Keratinocyte (primary cell): ENCODE data around the gene RPL26. TPM values are rescaled to one million over a fixed set of nuclear protein-coding genes. Genes with fewer than 3 reads are reported as not detected.

Experiments
- DNase-seq: peaks from one replicate; pipeline ENCODE4 v3.0.0-alpha.2; 2011; ENCODE audit warnings: low read depth, missing footprints, low spot score
- FAIRE-seq: peaks from 2 replicates; lab custom pipeline; 2011; peaks lifted over from hg19 to GRCh38; lab: Jason Lieb, UNC
- H2AFZ ChIP-seq: 2 replicates; pipeline ENCODE4 v1.6.0; 2012; ENCODE audit warnings: low read length, control low read depth, inconsistent platforms; ENCODE audit not compliant: control insufficient read depth
- H3K27ac ChIP-seq: 2 replicates; pipeline ENCODE4 v1.5.1; 2011; ENCODE audit warnings: low read length; ENCODE audit not compliant: control insufficient read depth, insufficient read depth
- H3K27me3 ChIP-seq: 3 replicates; pipeline ENCODE4 v1.6.0; 2011; ENCODE audit warnings: low read length; ENCODE audit not compliant: control insufficient read depth, insufficient read depth; ENCODE audit errors: extremely low read depth
- H3K36me3 ChIP-seq, 2 experiments: 2 replicates in 1 of 2; 3 replicates in 1 of 2; pipeline ENCODE4 v1.5.1; 2011; ENCODE audit warnings: low read length in 2 of 2, mild to moderate bottlenecking in 1 of 2; ENCODE audit not compliant: control insufficient read depth in 2 of 2, insufficient read depth in 2 of 2; ENCODE audit errors: extremely low read depth in 1 of 2
- H3K4me1 ChIP-seq: 3 replicates; pipeline ENCODE4 v1.5.1; 2011; ENCODE audit warnings: low read length; ENCODE audit not compliant: control insufficient read depth, insufficient read depth; ENCODE audit errors: extremely low read depth
- H3K4me2 ChIP-seq: 3 replicates; pipeline ENCODE4 v1.6.0; 2011; ENCODE audit warnings: low read depth, low read length; ENCODE audit not compliant: control insufficient read depth, insufficient read depth; ENCODE audit errors: extremely low read depth
- H3K4me3 ChIP-seq, 3 experiments: fragments of 200-600 bp in 1 of 3; sonication (generic) in 1 of 3; 2 replicates in 2 of 3; 3 replicates in 1 of 3; pipeline ENCODE4 v1.5.1; 2011 to 2016; ENCODE audit warnings: low read length in 3 of 3, mild to moderate bottlenecking in 3 of 3, control low read depth in 2 of 3, inconsistent platforms in 1 of 3, low read depth in 1 of 3, mixed read lengths in 1 of 3, mixed run types in 1 of 3, moderate library complexity in 1 of 3; ENCODE audit not compliant: control insufficient read depth in 2 of 3, insufficient read depth in 2 of 3; ENCODE audit errors: extremely low read depth in 1 of 3
- H3K79me2 ChIP-seq: 2 replicates; pipeline ENCODE4 v1.6.0; 2012; ENCODE audit warnings: low read length; ENCODE audit not compliant: control insufficient read depth, insufficient read depth
- H3K9ac ChIP-seq: 3 replicates; pipeline ENCODE4 v1.6.0; 2011; ENCODE audit warnings: low read length; ENCODE audit not compliant: control insufficient read depth, insufficient read depth; ENCODE audit errors: extremely low read depth
- H3K9me1 ChIP-seq: 3 replicates; pipeline ENCODE4 v1.6.0; 2011; ENCODE audit warnings: low read length; ENCODE audit not compliant: control insufficient read depth, insufficient read depth; ENCODE audit errors: extremely low read depth
- H3K9me3 ChIP-seq: 2 replicates; pipeline ENCODE4 v1.5.1; 2012; ENCODE audit warnings: low read depth, low read length; ENCODE audit not compliant: control insufficient read depth
- H4K20me1 ChIP-seq: 3 replicates; pipeline ENCODE4 v1.6.0; 2011; ENCODE audit warnings: low read length; ENCODE audit not compliant: control insufficient read depth, insufficient read depth; ENCODE audit errors: extremely low read depth
- EZH2 ChIP-seq: IDR thresholded peaks from one replicate; pipeline ENCODE4 v1.6.1; 2012; ENCODE audit warnings: inconsistent platforms, mild to moderate bottlenecking, low read length, moderate library complexity
- dilution Hi-C: fragments of 300-500 bp; cut with MboI; formaldehyde crosslinking; loops from one replicate; pipeline ENCODE4 v1.7.0; 2020; ENCODE audit warnings: low sequenced_read_pairs; ENCODE audit not compliant: extremely low pct_ligation_motif_present
- polyA plus RNA-seq, 5 experiments: library from polyadenylated mRNA; depleted of rRNA in 3 of 5; stranded (reverse) in 3 of 5; stranded (forward) in 1 of 5; unstranded in 1 of 5; fragments of >200 nt; gene quantifications; 1 replicate in 1 of 5; 2 replicates in 3 of 5; 3 replicates in 1 of 5; pipeline versions ENCODE4 v1.2.1 to v1.2.3, GENCODE V29; 2011 to 2012; ENCODE audit warnings: missing spikeins in 2 of 5, low read depth in 1 of 5, low replicate concordance in 1 of 5
- TF ChIP-seq, protein P1 (sequence below), 3 experiments: IDR thresholded peaks in 1 of 3; conservative IDR thresholded peaks in 1 of 3; optimal IDR thresholded peaks in 1 of 3; 2 replicates in 2 of 3; 3 replicates in 1 of 3; pipeline versions ENCODE3 to v1.5.1; 2011; ENCODE audit warnings: low read length in 3 of 3, mild to moderate bottlenecking in 3 of 3, moderate library complexity in 2 of 3, control low read depth in 1 of 3, inconsistent platforms in 1 of 3; ENCODE audit not compliant: insufficient read depth in 2 of 3; ENCODE audit errors: extremely low read depth in 1 of 3

The RPL26 gene
- polyA plus RNA-seq, 1 donor (not counting 4 experiments of a cell fraction or from before 2014, with no cell fraction given) = 5,909 TPM

DNA sequence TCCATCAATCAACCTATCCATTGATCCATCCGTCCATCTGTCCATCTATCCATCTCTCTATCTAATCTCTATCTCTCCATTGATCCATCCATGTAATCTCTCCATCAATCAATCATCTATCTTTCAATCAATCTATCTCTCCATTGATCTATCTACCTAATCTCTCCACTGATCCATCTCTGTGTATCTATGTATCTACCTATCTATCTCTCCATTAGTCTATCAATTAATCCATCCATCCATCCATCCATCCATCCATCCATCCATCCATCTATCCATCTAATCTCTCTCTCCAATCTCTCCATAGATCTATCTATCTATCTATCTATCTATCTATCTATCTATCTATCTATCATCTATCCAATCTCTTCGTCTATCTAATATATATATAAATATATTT, 18.1 kb upstream of the RPL26 start:
- no peak for TF ChIP-seq EZH2
- TF ChIP-seq, protein P1, sequence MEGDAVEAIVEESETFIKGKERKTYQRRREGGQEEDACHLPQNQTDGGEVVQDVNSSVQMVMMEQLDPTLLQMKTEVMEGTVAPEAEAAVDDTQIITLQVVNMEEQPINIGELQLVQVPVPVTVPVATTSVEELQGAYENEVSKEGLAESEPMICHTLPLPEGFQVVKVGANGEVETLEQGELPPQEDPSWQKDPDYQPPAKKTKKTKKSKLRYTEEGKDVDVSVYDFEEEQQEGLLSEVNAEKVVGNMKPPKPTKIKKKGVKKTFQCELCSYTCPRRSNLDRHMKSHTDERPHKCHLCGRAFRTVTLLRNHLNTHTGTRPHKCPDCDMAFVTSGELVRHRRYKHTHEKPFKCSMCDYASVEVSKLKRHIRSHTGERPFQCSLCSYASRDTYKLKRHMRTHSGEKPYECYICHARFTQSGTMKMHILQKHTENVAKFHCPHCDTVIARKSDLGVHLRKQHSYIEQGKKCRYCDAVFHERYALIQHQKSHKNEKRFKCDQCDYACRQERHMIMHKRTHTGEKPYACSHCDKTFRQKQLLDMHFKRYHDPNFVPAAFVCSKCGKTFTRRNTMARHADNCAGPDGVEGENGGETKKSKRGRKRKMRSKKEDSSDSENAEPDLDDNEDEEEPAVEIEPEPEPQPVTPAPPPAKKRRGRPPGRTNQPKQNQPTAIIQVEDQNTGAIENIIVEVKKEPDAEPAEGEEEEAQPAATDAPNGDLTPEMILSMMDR (optimal IDR thresholded peaks at IDR 0.05 in 1 of 3, IDR thresholded peaks at IDR 0.05 in 1 of 3, conservative IDR thresholded peaks at IDR 0.05 in 1 of 3; ENCODE audit: extremely low read depth in 1 of 3, insufficient read depth in 2 of 3, low read length in 3 of 3) = no peak
- no peaks in the 10 kb centered on the region for H3K4me1 ChIP-seq
- no peaks in the 10 kb centered on the region for H3K9me1 ChIP-seq
- H3K4me2 ChIP-seq = no peak overlapping the region
- no peaks in the 10 kb centered on the region for H3K36me3 ChIP-seq
- H3K79me2 ChIP-seq = no peaks in the 10 kb centered on the region
- no peak overlapping the region for H3K4me3 ChIP-seq
- no peak overlapping the region for H3K9ac ChIP-seq
- H3K27ac ChIP-seq = no peak overlapping the region
- dilution Hi-C loops = no loop called here
- no peak overlapping the region for H2AFZ ChIP-seq
- no peaks in the 10 kb centered on the region for H4K20me1 ChIP-seq
- no peak for DNase-seq
- peaks cover 7% of the 10 kb centered on the region for H3K27me3 ChIP-seq
- no peak for FAIRE-seq
- H3K9me3 ChIP-seq = no peaks in the 10 kb centered on the region

DNA sequence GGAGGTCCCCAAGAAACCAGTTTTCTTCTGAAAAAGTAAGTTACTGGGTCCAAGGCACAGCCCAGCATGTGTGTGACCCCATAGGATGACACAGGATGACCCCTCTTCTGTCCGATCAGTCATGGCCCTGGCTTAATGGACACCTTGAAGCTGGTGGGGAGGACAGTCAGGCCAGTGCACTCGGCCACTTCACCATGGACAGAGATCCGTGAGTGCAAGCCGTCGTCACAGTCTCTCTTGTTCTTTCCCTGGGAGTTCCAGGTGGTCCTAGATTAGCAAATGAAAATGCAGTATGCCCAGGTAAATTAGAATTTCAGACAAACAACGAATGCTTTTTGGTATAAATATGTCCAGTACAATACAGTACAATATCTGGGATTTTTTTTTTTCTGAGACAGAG, 16.0 kb upstream of the RPL26 start:
- no peaks in the 10 kb centered on the region for H3K9me3 ChIP-seq
- peaks cover 4% of the 10 kb centered on the region for H3K4me1 ChIP-seq
- TF ChIP-seq EZH2 = no peak
- TF ChIP-seq, protein P1 (optimal IDR thresholded peaks at IDR 0.05 in 1 of 3, IDR thresholded peaks at IDR 0.05 in 1 of 3, conservative IDR thresholded peaks at IDR 0.05 in 1 of 3; ENCODE audit: extremely low read depth in 1 of 3, insufficient read depth in 2 of 3, low read length in 3 of 3) = no peak
- H3K9ac ChIP-seq = no peak overlapping the region
- H3K4me2 ChIP-seq = no peak overlapping the region
- no peak overlapping the region for H3K27ac ChIP-seq
- no peaks in the 10 kb centered on the region for H4K20me1 ChIP-seq
- H3K4me3 ChIP-seq = no peak overlapping the region
- H3K9me1 ChIP-seq = no peaks in the 10 kb centered on the region
- H3K27me3 ChIP-seq = peaks cover 7% of the 10 kb centered on the region
- FAIRE-seq = no peak
- no peaks in the 10 kb centered on the region for H3K79me2 ChIP-seq
- dilution Hi-C loops = no loop called here
- H2AFZ ChIP-seq = no peak overlapping the region
- DNase-seq = no peak
- H3K36me3 ChIP-seq = no peaks in the 10 kb centered on the region
